GM18868 (cell line): ENCODE data around the gene CMTM1.
A peak's percentile ranks its signal among the peaks of the same experiment; 100 is the strongest.
"Not testable (repeated sequence)": the region's sequence is repeated elsewhere in the genome, so short reads cannot be mapped to it uniquely, and the experiment has no call there.

ENCODE experiments used
- ATAC-seq: cut with Tn5 transposase; IDR thresholded peaks from one replicate; pipeline ENCODE4 v1.9.1; 2021; ENCODE audit warnings: mild to moderate bottlenecking, moderate library complexity; ENCODE audit not compliant: unreplicated experiment

CMTM1 gene

DNA sequence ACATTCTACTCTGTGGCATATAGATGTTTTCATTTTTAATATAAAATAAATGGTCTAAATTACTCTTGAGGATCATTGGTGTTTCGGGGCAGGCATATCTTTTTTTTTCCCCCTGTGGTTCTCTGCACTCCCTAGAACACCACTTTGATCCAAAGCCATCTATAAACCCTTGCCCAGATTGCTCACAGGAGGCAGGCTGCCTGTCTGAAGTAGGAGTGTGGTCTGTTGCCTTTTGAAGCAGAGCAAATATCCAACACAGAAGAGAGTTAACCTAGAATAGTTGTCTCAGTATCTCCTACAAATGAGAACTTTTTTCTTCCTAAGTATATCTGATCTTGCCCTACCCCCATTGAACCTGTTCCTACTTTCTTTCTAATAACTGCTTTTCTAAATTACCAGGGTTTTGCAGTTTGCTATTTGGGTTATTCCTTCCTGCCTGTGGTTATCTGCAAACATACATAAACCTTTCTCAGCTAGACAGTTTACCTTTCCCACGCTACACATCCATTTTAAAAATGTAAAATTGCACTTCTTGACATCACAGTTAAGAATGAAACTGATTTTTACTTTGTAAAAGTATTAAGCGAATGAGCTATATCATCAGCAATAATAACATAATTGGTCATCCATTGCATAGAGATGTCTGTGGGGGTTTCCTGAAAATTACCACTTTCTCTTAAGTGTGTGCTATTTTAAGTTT lies 4.7 kb upstream of the CMTM1 start:
- no peak for ATAC-seq

DNA sequence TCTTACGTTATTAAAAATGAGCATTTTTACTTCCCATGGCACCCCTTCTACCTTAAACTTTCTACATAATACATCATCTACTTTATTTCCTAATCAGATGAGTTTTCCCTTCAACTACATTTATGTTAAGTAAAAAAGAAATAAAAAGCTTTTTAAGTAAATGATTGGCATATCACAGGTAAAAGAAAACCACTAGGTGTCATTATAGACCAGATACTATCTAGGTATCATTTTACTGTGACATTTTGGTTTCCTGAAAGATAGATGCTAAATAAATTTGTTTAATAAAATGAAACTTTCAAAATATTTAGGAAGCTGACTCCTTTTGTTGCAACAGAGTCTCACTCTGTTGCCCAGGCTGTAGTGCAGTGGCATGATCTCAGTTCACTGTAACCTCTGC lies 3.8 kb upstream of the CMTM1 start:
- ATAC-seq, result no peak

DNA sequence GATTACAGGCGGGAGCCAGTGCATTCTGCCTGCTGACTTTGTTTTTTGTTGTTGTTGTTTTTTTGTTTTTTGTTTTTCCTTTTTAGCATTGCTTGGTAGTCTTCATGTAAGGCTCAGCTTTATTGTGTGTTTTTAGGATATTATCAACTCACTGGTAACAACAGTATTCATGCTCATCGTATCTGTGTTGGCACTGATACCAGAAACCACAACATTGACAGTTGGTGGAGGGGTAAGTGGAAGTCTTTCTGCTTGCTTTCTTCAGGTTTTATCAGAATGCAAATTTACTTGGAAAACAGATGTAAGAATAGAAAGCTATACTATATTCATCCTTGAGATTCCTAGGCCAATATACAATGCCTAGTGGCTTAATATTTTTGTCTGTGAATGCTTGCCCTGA lies 3.3 kb upstream of the CMTM1 start:
- ATAC-seq, result no peak

DNA sequence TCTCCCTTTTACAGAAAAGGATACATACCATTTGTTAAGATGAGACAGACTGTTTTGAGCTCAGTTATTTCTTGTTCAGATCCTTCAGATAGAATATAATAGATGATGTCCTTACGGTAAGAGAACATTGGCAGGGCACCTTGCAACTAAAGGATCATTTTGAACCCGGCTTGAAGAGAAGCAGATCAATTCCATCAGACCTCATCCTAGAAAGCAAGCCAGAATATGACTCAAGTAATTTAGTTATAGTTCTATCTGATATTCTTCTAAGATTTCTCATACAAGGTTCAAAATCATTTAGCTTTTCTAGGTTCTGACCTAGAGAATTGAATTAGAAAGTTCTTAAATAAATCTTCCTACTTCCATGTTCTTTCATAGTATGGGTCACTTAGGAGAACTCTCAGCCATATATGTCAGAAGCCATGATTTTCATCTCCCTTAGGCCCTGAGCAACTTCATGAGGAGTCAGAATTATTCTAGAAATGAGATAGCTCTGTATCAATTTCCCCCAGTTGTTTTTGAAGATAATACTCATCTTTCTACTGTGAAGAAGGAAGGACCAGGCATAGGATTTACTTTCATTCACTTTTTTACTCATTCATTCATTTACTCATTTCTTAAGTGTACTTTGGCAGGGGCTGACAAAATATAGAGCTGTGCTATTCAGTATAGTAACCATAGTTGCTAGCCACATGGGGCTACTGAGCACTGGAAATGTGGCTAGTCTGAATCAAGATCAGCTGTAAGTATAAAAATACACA lies 2.5 kb upstream of the CMTM1 start:
- peak; percentile 51 for ATAC-seq

DNA sequence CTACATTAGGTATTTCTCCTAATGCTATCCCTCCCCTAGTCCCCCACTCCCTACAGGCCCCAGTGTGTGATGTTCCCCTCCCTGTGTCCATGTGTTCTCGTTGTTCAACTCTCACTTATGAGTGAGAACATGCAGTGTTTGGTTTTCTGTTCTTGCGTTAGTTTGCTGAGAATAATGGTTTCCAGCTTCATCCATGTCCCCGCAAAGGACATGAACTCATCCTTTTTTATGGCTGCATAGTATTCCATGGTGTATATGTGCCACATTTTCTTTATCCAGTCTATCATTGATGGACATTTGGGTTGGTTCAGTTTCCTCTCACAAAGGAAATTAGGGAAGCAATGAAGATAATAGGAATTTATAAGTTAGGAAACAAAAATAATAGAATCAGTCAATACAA lies 1.0 kb downstream of the CMTM1 start:
- ATAC-seq, result not testable (repeated sequence)

DNA sequence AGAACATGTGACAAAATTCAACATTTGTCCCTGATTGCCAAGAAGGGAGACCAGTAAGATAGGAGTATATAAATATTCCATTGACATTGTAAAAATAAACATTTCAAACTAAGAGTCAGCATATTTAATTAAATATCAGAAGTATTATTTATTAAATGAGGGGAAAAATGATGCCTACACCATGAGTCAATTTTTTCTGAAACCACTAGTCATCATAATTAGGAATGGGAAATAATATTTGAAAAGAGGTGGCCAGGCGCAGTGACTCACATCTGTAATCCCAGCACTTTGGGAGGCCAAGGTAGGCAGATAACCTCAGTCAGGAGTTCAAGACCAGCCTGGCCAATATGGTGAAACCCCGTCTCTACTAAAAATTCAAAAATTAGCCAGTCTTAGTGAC lies 2.1 kb downstream of the CMTM1 start:
- no peak for ATAC-seq

DNA sequence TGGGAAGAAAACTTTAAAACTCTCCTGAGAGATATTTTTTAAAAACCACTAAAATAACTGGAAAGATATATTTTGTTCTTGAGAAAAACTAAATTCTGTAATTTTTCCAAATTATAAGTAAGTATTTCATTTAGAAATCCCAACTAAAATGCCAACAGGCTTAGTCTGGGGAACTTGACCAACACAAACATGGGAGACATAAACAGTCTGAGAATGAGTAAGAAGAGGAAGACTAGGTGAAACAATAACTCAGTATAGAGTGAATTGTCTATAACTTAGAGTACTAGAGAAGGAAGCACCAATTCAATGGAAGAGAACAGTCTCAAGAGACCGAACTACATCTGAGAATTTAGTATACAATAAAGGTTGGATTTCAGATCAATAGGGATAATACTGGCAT lies 2.9 kb downstream of the CMTM1 start:
- no peak for ATAC-seq

DNA sequence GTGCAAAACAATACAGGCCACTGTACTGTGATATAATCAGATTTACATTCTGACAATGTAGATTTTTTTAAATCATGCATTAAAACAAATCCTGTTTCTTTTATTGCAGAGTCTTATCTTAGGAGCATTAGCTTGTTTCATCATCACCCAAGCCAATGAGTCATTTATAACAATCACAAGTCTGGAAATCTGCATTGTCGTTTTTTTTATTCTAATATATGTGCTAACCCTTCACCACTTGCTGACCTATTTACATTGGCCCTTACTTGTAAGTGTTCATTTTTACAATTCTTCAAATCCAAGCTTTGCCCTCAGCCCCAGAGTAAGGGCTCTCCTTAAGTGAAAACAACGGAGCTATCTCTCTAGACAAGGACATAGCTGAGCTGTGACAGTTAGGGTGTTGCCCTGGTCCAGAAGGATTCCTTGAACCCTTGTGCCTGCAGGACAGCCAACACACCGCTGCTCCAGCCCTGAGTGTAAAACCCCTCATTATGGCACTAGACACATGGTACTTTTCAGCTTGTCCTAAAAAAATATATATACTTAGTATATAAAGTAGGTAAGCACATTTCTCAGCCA lies 3.7 kb downstream of the CMTM1 start:
- no peak for ATAC-seq

DNA sequence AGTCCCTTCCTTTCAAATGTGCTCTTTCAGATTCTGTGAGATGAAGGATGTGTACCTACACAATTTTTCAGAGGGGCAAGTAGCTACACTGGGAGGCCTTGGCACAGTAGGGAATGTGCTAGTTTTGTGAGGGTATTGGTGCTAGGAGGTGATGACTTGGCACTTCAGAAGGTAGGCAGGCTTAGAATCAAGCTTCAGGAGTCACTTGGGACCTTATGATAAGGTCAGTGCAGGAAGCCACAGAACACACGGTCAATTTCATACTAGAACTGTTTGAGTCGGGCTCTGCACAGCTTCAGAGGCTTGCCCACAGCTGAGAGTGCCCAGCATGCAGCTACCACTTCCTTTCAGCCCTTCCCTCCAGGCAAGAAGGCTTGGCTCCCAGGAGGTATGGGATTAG lies 6.1 kb downstream of the CMTM1 start:
- no peak for ATAC-seq

DNA sequence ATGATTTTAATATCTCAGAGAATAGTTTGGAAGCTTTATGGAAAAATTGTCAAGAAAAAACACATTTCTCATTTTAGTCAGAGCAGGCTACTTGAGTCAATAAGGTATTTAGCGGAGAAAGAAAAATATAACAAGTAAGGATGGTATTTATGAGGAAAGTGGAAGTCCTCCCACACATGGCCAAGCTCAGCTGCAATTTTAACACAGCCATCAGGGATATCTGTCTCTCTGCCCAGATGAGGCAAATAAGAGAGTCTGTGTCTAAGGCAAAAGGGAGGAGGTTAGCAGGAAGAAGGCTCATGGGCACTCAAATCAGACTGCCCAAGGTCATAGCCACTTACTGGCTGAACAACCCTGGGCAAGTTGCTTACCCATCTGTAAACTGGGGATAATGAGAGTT lies 7.8 kb downstream of the CMTM1 start:
- ATAC-seq, result no peak

DNA sequence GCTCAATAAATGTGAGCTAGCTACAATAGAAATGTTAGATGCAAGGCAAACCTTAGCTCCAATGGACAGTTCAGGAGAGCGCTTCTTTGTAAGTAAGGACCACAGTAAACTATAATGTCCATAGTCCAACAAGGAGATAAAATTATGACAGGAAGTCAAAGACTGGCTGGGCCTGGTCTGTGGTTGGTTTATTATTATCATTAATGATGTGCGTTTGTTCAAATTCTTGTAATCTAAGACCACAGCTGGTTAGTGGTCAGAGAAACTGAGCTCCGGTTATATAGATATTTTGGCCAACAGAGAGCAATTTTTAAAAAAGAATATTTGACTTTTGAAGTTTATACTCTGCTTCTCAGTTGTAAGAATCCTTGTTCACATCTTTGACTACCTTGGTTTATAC lies 8.3 kb downstream of the CMTM1 start:
- ATAC-seq, result no peak

DNA sequence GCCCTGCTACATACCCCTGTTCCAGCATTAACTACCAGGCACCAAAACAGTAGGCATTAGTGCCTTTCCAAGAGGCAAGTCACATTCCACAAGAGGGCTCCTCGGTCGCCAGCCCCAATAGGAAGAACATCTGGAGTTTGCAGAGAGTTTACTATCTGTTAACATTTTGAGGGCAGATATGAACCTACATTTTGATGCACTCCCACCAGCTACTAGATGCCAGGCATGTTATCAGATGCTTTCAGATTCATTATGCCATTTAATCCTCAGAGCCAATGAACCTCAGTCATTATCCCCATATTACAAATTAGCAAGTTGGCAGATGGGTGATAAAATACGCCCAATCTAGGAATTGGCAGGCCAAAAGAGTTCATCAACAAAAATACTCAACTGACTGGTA lies 8.8 kb downstream of the CMTM1 start:
- ATAC-seq, result no peak

DNA sequence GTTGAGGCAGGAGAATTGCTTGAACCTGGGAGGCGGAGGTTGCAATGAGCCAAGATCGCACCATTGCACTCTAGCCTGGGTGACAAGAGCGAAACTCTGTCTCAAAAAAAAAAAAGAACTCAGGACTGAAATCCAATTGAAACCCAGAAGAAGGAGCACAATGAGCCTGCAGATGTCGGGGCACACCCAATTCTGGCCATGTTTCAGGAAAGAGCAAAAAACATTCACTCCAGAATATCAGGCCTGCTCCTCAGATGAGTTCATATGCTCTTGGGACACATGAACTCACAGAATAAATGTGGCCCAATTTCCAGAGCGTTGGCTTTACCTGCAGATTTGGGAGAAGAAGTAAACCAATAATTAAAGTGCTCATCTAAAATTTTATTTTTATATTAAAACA lies 10.1 kb downstream of the CMTM1 start:
- ATAC-seq, result no peak

DNA sequence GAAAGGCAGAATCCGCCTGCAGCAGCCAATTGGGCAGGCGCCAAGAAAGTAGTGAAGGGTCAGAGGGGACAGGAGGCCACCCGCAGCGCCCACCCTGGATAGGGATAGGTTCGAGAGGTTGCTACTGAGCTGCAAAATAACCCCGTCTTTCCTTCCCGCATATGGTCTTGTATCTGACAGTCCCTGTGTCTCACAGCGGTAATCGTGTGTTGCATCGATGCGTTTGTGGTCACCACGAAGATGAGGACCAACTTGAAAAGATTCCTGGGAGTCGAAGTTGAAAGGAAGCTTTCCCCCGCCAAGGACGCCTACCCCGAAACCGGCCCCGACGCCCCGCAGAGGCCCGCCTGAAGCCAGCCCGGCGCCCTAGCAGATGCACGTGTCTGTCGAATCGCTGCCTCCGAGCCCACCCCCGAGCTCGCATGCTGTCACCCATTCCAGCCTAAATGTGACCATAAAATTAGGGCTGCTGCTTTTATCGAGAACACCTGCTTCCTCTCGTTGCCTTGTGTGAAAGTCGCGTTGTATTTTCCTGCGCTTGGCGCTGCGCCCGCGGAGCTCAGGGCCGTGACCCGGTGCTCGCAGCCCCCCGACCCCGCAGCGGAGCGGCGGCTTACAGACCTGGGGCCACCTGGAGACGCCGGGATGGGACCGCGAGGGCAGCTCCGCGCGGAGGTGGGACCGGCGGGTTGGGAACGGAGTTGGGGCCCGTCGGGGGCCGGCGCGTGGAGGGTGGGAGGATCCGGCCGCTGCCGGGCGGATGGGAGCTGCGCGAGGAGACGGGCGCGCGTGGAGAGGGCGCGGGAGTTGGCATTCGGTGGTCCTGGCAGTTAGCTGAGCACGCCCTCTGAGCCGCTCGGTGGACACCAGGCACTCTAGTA lies 12.7 kb downstream of the CMTM1 start, which contains the start of gene CMTM2:
Gene CMTM2 (plus strand): TSS at position 813 of the 881 bp plus-strand sequence. CDS start 145 bp downstream, outside the sequence.
- ATAC-seq, result no peak

DNA sequence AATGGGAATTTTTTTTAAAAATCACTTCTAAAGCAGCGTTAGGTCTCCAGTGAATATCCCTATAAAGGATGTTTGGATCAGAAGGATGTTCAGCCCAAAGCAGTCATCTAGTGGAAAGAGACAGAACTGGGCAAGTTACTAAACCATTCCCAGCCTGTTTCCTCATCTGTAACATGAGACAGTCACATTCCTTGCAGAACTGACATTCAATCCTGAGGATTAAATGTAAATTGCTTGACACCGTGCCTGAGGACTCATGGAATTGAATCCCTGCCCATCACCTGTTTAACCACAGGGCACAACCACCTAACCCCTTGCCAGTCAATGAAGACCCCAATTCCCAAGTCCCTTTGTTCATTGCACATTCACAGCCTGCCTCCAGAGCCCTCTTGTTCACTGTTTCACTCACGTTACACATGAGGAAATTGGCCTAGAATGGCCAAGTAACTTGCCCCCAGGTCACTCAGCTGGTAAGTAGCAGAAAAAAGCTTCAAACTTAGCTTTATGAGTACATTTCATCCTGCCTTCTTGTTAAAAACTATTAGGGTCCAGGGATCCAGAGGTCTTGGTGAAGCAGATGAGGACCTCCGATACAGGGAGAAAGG lies 14.5 kb downstream of the CMTM1 start:
- no peak for ATAC-seq

DNA sequence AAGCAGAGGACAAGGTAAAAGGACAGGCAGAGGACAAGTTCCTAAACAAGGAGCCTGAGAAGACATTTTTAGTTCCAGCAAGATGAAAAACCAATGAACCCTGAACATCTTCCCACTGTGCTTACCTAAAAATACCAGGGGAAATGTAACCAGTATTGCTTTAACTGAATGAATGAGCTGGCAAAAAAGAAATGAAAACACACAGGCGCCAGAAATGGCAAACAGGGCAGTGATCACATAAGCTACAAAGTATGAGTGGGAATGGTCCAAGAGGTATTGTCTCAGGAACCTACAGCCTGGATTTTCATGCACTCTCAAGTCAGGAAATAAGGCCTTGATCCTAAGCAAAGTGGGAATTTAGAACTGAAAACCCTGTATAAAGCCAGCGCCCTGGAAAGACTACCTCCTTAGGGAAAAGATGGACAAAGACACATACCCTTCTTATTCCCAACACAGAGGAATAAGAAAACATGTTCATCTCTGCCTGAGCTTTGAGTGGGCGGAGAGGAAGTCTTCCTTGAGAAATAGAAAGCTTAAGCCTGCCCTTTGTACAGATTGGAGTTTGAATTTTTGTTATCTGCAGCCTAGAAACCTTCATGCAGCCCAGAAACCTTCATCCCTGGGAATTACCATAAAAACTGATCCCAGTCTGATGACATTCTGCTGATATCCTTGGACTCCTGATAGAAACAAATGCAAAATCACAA lies 15.2 kb downstream of the CMTM1 start:
- ATAC-seq, result no peak

DNA sequence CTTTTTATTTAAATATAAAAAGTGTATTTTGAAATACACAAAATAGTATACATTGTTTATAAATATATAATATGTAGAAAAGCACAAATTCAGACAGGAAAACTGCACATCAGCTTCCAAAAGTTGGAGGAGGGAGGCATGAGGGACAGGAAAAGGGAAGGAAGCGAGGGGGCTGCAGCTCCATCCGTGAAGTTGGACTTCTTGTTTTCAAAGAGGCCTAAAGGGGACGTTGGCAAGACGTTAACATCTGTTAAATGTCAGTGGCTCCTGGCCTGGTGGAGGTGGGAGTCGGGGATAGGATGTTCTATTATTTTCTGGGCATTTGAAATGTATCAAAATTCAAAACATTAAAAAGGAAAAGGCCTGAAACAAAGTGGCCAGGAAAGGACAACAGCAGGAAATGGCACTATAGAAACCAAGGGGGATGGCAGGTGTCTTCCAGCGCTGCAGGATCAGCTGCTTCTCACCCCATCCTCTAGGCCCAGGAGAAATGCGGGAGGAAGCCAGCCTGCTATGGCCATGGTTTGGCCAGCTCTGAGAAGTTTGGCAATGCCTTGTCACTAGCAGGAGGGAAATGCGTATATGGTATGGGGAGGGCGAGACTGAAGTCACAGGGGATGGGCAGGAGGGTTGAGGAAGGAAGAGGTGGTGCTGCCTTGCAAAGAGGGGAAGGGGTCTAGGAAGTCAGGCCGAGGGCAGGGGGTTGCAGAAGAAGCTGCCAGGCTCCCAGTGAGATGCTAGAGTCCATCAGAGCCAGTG lies 19.4 kb downstream of the CMTM1 start:
- ATAC-seq, result no peak

DNA sequence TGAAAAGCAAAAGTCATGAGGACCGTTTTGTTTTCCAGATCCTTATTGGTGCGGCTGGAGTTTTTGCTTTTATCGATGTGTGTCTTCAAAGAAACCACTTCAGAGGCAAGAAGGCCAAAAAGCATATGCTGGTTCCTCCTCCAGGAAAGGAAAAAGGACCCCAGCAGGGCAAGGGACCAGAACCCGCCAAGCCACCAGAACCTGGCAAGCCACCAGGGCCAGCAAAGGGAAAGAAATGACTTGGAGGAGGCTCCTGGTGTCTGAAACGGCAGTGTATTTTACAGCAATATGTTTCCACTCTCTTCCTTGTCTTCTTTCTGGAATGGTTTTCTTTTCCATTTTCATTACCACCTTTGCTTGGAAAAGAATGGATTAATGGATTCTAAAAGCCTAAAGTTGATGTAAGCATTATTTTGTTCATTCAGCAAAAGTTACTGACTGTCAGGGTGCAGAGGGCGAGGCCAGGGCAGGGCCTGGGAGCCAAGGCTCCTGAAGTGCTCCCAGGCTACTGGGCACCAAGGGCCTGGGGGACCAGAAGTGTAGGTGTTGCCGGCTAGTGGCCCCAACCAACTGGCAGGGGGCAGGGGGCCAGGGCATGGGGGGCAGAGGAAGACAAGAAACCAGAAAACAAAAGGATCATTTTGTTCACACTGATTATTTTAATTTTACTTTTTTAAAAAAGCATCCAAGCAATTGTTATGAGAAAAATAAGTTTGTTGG lies 21.8 kb downstream of the CMTM1 start:
- no peak for ATAC-seq
